PC-9 (cell line): Measurements from ENCODE around the gene LYPD6B. TPM values are rescaled to one million over a fixed set of nuclear protein-coding genes. Genes with fewer than 3 reads are reported as not detected.

ENCODE experiments used
- BruUV-seq: library from RNA; stranded (reverse); fragments of 400-500 nt; replicated peaks from 2 replicates; lab custom pipeline; 2021; lab: Mats Ljungman, UMichigan
- CTCF ChIA-PET: fragments of 300-600 bp; sonication (Branson Sonifier 250); formaldehyde crosslinking; loops from one replicate; lab custom pipeline; 2022; ENCODE audit warnings: antibody characterized with exemption; lab: Charles Lee
- POLR2A ChIA-PET: fragments of 300-600 bp; sonication (Branson Sonifier 250); formaldehyde crosslinking; loops from one replicate; lab custom pipeline; 2022; ENCODE audit warnings: antibody characterized with exemption; ENCODE audit not compliant: unreplicated experiment; lab: Charles Lee
- DNase-seq, 2 experiments: peaks; one replicate each; pipeline versions ENCODE4 v3.0.0 to v3.0.0-alpha.2; 2015 to 2022; ENCODE audit warnings: mixed read lengths in 1 of 2
- H2AFZ ChIP-seq: fragments of 200-600 bp; sonication (generic); 2 replicates; pipeline ENCODE4 v1.8.1; 2017; ENCODE audit warnings: antibody characterized with exemption
- H3F3A ChIP-seq: fragments of 200-600 bp; sonication (generic); 2 replicates; pipeline ENCODE4 v1.8.1; 2017; ENCODE audit warnings: antibody characterized with exemption, mild to moderate bottlenecking, low read depth; ENCODE audit not compliant: insufficient read depth
- H3K27ac ChIP-seq: fragments of 200-600 bp; sonication (generic); 2 replicates; pipeline ENCODE4 v1.6.1; 2016; ENCODE audit warnings: mixed run types
- H3K27me3 ChIP-seq: fragments of 200-600 bp; sonication (generic); 2 replicates; pipeline ENCODE4 v1.6.1; 2016; ENCODE audit warnings: low read depth, mixed run types; ENCODE audit not compliant: insufficient read depth
- H3K36me3 ChIP-seq: fragments of 200-600 bp; sonication (generic); 2 replicates; pipeline ENCODE4 v1.6.1; 2016; ENCODE audit warnings: low read depth, mixed run types
- H3K4me1 ChIP-seq: fragments of 200-600 bp; sonication (generic); replicated peaks from 2 replicates; pipeline ENCODE4 v1.6.1; 2016; ENCODE audit warnings: mixed run types; ENCODE audit not compliant: insufficient read depth
- H3K4me2 ChIP-seq: fragments of 200-600 bp; sonication (generic); 2 replicates; pipeline ENCODE4 v1.6.1; 2017; ENCODE audit warnings: mixed run types
- H3K4me3 ChIP-seq: fragments of 200-600 bp; sonication (generic); 2 replicates; pipeline ENCODE4 v1.6.1; 2016; ENCODE audit warnings: mixed run types
- H3K79me2 ChIP-seq: fragments of 200-600 bp; sonication (generic); 2 replicates; pipeline ENCODE4 v1.6.1; 2017; ENCODE audit warnings: low read depth, mixed run types
- H3K9me2 ChIP-seq: fragments of 200-600 bp; sonication (generic); 2 replicates; pipeline ENCODE4 v1.8.1; 2017; ENCODE audit warnings: mild to moderate bottlenecking; ENCODE audit not compliant: insufficient read depth
- H3K9me3 ChIP-seq: fragments of 200-600 bp; sonication (generic); 2 replicates; pipeline ENCODE4 v1.8.1; 2016; ENCODE audit warnings: low read depth; ENCODE audit not compliant: insufficient read depth
- H4K20me1 ChIP-seq: fragments of 200-600 bp; sonication (generic); 2 replicates; pipeline ENCODE4 v1.8.1; 2017; ENCODE audit not compliant: insufficient read depth
- EZH2 ChIP-seq: fragments of 200-600 bp; sonication (generic); IDR thresholded peaks from 2 replicates; pipeline ENCODE4 v1.8.0; 2017; ENCODE audit warnings: antibody characterized with exemption, low read depth
- intact Hi-C: fragments of 100-400 bp; cut with micrococcal nuclease; formaldehyde crosslinking; loops from one replicate; pipeline ENCODE4 v1.10.0; 2022; ENCODE audit not compliant: unreplicated experiment
- total RNA-seq: library from RNA; stranded (reverse); gene quantifications from 2 replicates; pipeline ENCODE4 v1.2.3, GENCODE V29; 2021
- TF ChIP-seq, protein P1 (sequence below): fragments of 200-600 bp; sonication (generic); conservative IDR thresholded peaks from 2 replicates; pipeline ENCODE4 v1.6.1; 2017; ENCODE audit warnings: mixed run types, antibody characterized with exemption, mild to moderate bottlenecking, moderate library complexity

LYPD6B gene
- total RNA-seq, 1 experiment from 2014 or later = 10.0 TPM

DNA sequence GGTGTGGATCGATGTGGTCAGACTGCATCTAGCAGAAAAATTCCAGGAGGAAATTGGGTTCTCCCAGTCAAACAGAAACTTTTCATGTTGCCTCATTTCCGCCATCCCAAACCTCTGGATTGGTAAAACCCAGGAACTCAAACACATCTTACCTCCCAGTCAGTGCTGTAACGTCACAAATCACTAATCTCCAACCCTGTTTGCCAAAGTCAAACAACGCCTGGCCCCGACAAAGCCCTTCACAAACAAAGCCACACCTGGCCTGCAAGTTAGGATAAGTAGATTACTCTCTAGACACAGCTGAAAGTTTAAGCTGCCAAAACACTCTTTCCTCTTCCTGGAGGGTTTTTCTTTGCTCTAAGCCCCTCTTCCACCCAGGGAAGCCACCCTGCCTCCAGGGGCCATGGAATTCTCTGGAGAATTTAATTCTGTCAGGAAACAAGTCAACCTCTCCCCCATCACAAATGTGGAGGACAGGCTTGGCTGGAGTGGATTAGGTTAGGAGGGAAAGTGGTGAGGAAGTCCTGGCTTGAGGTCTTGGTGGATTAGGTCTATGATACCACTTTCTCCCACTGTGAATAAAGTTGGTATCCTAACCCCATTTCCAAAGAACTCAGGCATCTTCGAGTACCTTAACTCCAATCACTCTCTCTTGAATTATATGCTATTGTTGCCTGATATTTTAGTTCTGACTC, 86.7 kb downstream of the LYPD6B start:
- intact Hi-C loops = no loop called here
- Histone ChIP-seq H2AFZ (no peak overlapping the region), H3K9me3 (no peaks in the 10 kb centered on the region), H4K20me1 (no peaks in the 10 kb centered on the region), H3K4me1 (no peaks in the 10 kb centered on the region), H3K27ac (no peak overlapping the region), H3K36me3 (no peaks in the 10 kb centered on the region), H3K9me2 (no peaks in the 10 kb centered on the region), H3K79me2 (no peaks in the 10 kb centered on the region), H3K4me3 (no peak overlapping the region), H3F3A (no peaks in the 10 kb centered on the region), H3K27me3 (no peaks in the 10 kb centered on the region), H3K4me2 (no peak overlapping the region)
- CTCF ChIA-PET = no interaction called here
- no TSS peak for BruUV-seq
- no peak for TF ChIP-seq EZH2
- TF ChIP-seq, protein P1, sequence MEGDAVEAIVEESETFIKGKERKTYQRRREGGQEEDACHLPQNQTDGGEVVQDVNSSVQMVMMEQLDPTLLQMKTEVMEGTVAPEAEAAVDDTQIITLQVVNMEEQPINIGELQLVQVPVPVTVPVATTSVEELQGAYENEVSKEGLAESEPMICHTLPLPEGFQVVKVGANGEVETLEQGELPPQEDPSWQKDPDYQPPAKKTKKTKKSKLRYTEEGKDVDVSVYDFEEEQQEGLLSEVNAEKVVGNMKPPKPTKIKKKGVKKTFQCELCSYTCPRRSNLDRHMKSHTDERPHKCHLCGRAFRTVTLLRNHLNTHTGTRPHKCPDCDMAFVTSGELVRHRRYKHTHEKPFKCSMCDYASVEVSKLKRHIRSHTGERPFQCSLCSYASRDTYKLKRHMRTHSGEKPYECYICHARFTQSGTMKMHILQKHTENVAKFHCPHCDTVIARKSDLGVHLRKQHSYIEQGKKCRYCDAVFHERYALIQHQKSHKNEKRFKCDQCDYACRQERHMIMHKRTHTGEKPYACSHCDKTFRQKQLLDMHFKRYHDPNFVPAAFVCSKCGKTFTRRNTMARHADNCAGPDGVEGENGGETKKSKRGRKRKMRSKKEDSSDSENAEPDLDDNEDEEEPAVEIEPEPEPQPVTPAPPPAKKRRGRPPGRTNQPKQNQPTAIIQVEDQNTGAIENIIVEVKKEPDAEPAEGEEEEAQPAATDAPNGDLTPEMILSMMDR = no peak
- POLR2A ChIA-PET = no interaction called here
- no peak for DNase-seq

DNA sequence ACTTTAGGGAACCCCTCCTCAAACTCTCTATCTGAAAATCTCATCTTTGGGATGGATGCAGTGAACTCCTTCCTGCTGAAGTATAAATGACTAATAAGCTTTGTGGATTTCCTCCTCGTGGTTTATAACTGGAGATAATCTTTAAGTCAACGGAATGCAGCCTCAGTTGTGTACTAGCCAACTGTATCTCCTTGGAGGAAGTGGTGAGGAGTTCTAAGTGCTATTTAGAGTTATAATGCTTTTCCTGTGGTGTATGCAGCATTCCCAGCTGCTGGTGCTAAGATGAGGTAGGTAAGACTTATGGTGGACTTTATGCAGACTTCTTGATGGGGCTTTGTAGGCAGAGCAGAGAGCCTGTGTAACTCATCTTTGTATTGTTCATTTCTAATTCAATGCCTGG, 90.9 kb downstream of the LYPD6B start:
- Histone ChIP-seq H4K20me1 (no peaks in the 10 kb centered on the region), H3K9me3 (peaks cover 3% of the 10 kb centered on the region; the same call in 1 of the 2 replicates), H3K27me3 (no peaks in the 10 kb centered on the region), H3K9me2 (no peaks in the 10 kb centered on the region), H2AFZ (no peak overlapping the region), H3F3A (no peaks in the 10 kb centered on the region), H3K4me3 (no peak overlapping the region), H3K27ac (no peak overlapping the region), H3K4me1 (no peaks in the 10 kb centered on the region; the same call in 1 of the 2 replicates), H3K4me2 (no peak overlapping the region), H3K79me2 (no peaks in the 10 kb centered on the region), H3K36me3 (0 out of 2 replicates have a peak, but pooled peaks cover 5% of the 10 kb centered on the region)
- CTCF ChIA-PET = no interaction called here
- POLR2A ChIA-PET = interaction anchor here (0.6 kb wide), 1 partner anchor 1942 kb away, joined by 3 read pairs; no protein-coding TSS in a partner anchor
- BruUV-seq = no TSS peak
- peak in 1 of 2 experiments; percentile 38 for DNase-seq
- no peak for TF ChIP-seq EZH2
- TF ChIP-seq, protein P1 = no peak
- intact Hi-C loops = no loop called here

DNA sequence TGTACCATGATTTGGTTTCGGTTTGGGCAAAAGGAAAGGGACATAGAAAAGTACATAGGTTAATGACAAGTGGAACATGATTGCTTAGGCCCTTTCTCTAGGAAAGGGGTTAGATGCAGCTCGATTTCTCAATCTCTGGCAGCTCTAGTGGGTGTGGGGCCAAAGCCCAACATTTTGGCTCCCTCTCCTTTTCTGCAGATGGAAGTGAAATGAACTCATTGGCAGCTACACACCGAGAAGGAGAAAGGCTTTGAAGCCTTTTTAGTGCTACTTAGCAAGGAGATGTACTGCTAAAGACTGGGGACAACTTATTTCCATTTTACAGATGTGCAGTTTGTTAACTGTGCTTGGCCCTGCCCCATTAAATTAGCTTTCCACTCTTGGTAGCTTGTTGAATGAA, 93.8 kb downstream of the LYPD6B start:
- TF ChIP-seq, protein P1 = no peak
- no peak for TF ChIP-seq EZH2
- no TSS peak for BruUV-seq
- Histone ChIP-seq H3K4me1 (no peaks in the 10 kb centered on the region; the same call in 1 of the 2 replicates), H3K4me2 (no peak overlapping the region), H3K27ac (no peak overlapping the region), H4K20me1 (no peaks in the 10 kb centered on the region), H3K9me2 (no peaks in the 10 kb centered on the region), H3K79me2 (no peaks in the 10 kb centered on the region), H3K4me3 (no peak overlapping the region), H2AFZ (no peak overlapping the region), H3K27me3 (no peaks in the 10 kb centered on the region), H3F3A (no peaks in the 10 kb centered on the region), H3K36me3 (0 out of 2 replicates have a peak, but pooled peaks cover 5% of the 10 kb centered on the region), H3K9me3 (peaks cover 3% of the 10 kb centered on the region; the same call in 1 of the 2 replicates)
- POLR2A ChIA-PET = no interaction called here
- CTCF ChIA-PET = no interaction called here
- no peak for DNase-seq
- intact Hi-C loops = no loop called here
